ENCODE measurements around the gene IARS1.
A peak's percentile ranks its signal among the peaks of the same experiment; 100 is the strongest.

IARS1 gene

DNA sequence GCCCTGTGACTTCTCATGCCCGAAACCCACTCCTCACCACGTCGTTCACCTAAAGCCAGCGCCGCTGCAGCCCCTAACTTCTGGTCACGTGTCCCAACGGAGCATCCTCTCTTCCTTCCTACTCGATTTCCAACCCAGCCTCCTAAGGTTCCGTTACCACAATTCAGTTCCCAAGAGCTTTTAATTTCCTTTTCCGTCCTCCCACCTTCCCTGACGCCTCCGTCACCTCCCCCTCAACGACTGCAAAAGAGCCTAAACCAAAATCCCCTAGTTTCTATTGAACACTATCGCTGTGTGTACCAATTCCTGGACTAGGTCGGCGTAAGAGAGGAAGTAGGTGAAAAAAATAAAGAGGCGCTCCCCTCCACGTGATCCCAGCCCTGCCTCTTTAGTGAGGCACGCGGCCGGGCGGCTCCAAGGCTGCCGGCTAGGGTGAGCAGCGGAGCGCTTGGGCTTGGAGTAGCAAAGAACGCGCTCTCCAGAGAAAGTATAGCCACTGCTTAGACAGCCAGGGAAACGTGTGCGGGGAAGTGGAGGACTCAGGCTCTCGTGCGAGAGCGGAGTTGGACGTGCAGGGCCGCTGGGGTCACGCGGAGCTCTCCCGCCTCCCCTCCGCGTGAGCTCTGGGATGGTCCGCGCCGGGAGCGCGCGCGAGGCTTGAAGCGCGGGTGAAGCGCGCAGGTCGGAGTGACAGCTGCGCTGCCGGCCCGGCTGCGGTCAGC lies 31.9 kb upstream of the IARS1 start, which contains the start of the genes CENPP and NOL8:
TSS of gene CENPP (plus strand) at position 685 of the 722 bp plus-strand sequence.
TSS of gene NOL8 (minus strand) at position 82 of the 722 bp plus-strand sequence. CDS start 1,189 bp downstream, outside the sequence.
- peaks cover 26% of the 10 kb centered on the region for H3K79me1 ChIP-seq (replicated peaks; ENCODE audit: low read length, poor library complexity, severe bottlenecking)
- H2AK5ac ChIP-seq (ENCODE audit: low read length, severe bottlenecking), result no peak within 1 kb of the TSS
- H2BK120ac ChIP-seq (ENCODE audit: low read depth, low read length), result peak within 1 kb of the TSS; percentile 99
- peak within 1 kb of the TSS; percentile 72 for H2AFZ ChIP-seq (ENCODE audit: low read depth, low read length)
- peak within 1 kb of the TSS; percentile 88 to 94 for H3K4me3 ChIP-seq (ENCODE audit: insufficient read depth in 1 of 2, low read depth in 1 of 2, low read length in 2 of 2)
- H3K27ac ChIP-seq (ENCODE audit: low read length, poor library complexity, severe bottlenecking), result peak within 1 kb of the TSS; percentile 97
- peak within 1 kb of the TSS in 1 of 2 experiments; percentile 50 for H3K23ac ChIP-seq (ENCODE audit: low read length in 2 of 2)
- peak; percentile 95 for DNase-seq
- H3K14ac ChIP-seq (ENCODE audit: low read length in 2 of 2), result peak within 1 kb of the TSS in 1 of 2 experiments; percentile 95
- H4K91ac ChIP-seq (ENCODE audit: low read length), result peak within 1 kb of the TSS; percentile 99
- H3K9me3 ChIP-seq (ENCODE audit: control insufficient read depth, low read length), result no peaks in the 10 kb centered on the region
- peak within 1 kb of the TSS; percentile 91 for H3K4me2 ChIP-seq (ENCODE audit: low read length, poor library complexity, severe bottlenecking)
- peak within 1 kb of the TSS; percentile 98 for H4K8ac ChIP-seq (ENCODE audit: low read length)
- WGBS, result 0% methylated on average over 55 of the region's 55 CpGs
- no peaks in the 10 kb centered on the region for H3K27me3 ChIP-seq (ENCODE audit: control insufficient read depth in 1 of 2, insufficient read depth in 1 of 2, low read length in 2 of 2)
- peak within 1 kb of the TSS; percentile 99 for H2BK5ac ChIP-seq (ENCODE audit: low read depth, low read length, poor library complexity, severe bottlenecking)
- H3K4ac ChIP-seq (ENCODE audit: low read depth in 1 of 2, low read length in 2 of 2), result peak within 1 kb of the TSS; percentile 81 to 99
- peak within 1 kb of the TSS; percentile 85 to 96 for H2BK12ac ChIP-seq (ENCODE audit: low read length in 2 of 2)
- peak within 1 kb of the TSS; percentile 99 for H3K9ac ChIP-seq (ENCODE audit: low read length)
- H3K4me1 ChIP-seq (ENCODE audit: control insufficient read depth, insufficient read depth, low read depth, low read length), result peaks cover 2% of the 10 kb centered on the region
- peaks cover 3 to 27% of the 10 kb centered on the region in 2 experiments for H3K36me3 ChIP-seq (ENCODE audit: control insufficient read depth in 1 of 2, insufficient read depth in 2 of 2, low read depth in 1 of 2, low read length in 2 of 2)
- H3K18ac ChIP-seq (ENCODE audit: low read depth in 1 of 2, low read length in 2 of 2), result peak within 1 kb of the TSS; percentile 99
- peak within 1 kb of the TSS; percentile 54 for H2BK15ac ChIP-seq (ENCODE audit: low read depth, poor library complexity, severe bottlenecking)

DNA sequence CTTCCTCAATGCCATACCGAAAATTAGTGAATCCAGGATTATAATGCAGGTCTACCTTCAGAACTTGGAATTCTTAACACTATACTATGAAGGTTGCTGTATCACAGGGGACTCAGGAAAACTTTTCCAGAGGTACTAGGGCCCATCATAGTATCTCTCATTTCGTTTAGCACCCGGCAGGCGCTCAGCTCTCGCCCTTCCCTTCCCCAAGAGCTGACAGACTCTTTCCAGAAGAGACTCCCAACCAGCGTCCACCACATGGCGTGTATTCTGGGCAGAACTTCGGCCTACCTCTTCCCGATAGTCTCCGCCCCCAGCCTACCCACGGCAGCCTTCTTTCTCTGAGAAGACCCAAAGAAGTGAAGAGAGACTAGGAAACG lies 31.4 kb upstream of the IARS1 start:
- H3K9ac ChIP-seq (ENCODE audit: low read length), result peak overlapping the region; percentile 99
- no peak overlapping the region for H3K14ac ChIP-seq (ENCODE audit: low read length in 2 of 2)
- no peak overlapping the region for H2AK5ac ChIP-seq (ENCODE audit: low read length, severe bottlenecking)
- peaks cover 6 to 32% of the 10 kb centered on the region in 2 experiments for H3K36me3 ChIP-seq (ENCODE audit: control insufficient read depth in 1 of 2, insufficient read depth in 2 of 2, low read depth in 1 of 2, low read length in 2 of 2)
- DNase-seq, result no peak
- no peak overlapping the region for H3K23ac ChIP-seq (ENCODE audit: low read length in 2 of 2)
- H2BK15ac ChIP-seq (ENCODE audit: low read depth, poor library complexity, severe bottlenecking), result peak overlapping the region; percentile 26
- no peaks in the 10 kb centered on the region for H3K9me3 ChIP-seq (ENCODE audit: control insufficient read depth, low read length)
- H3K4me3 ChIP-seq (ENCODE audit: insufficient read depth in 1 of 2, low read depth in 1 of 2, low read length in 2 of 2), result peak overlapping the region; percentile 88 to 94
- H3K4me2 ChIP-seq (ENCODE audit: low read length, poor library complexity, severe bottlenecking), result peak overlapping the region; percentile 91
- peak overlapping the region; percentile 35 for H4K8ac ChIP-seq (ENCODE audit: low read length)
- H2BK120ac ChIP-seq (ENCODE audit: low read depth, low read length), result no peak overlapping the region
- H3K4me1 ChIP-seq (ENCODE audit: control insufficient read depth, insufficient read depth, low read depth, low read length), result peaks cover 2% of the 10 kb centered on the region
- H3K27ac ChIP-seq (ENCODE audit: low read length, poor library complexity, severe bottlenecking), result peak overlapping the region; percentile 97
- no peak overlapping the region for H2AFZ ChIP-seq (ENCODE audit: low read depth, low read length)
- peak overlapping the region in 1 of 2 experiments; percentile 47 for H3K4ac ChIP-seq (ENCODE audit: low read depth in 1 of 2, low read length in 2 of 2)
- peaks cover 29% of the 10 kb centered on the region for H3K79me1 ChIP-seq (replicated peaks; ENCODE audit: low read length, poor library complexity, severe bottlenecking)
- WGBS, result under 1% methylated on average over 12 of the region's 12 CpGs
- H3K18ac ChIP-seq (ENCODE audit: low read depth in 1 of 2, low read length in 2 of 2), result no peak overlapping the region
- H2BK5ac ChIP-seq (ENCODE audit: low read depth, low read length, poor library complexity, severe bottlenecking), result peak overlapping the region; percentile 5
- no peak overlapping the region for H4K91ac ChIP-seq (ENCODE audit: low read length)
- H3K27me3 ChIP-seq (ENCODE audit: control insufficient read depth in 1 of 2, insufficient read depth in 1 of 2, low read length in 2 of 2), result no peaks in the 10 kb centered on the region
- H2BK12ac ChIP-seq (ENCODE audit: low read length in 2 of 2), result no peak overlapping the region

DNA sequence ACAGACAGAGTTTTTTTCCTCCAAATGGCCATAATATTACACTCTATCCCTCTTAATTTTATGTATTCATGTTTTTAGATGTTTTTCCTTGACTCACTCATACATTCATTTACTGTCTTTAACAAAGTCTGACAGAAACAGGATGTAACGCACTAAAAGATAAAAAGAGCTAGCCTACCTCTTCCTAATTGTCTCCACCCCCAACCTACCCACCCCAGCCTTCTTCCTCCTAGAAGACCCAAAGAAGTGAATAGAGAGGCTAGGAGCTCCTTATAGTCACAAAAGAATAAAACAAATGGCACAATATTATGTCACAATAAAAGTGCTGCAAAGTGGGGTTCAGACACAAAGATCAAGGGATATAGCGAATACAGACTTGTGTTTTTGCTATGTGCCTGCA lies 30.9 kb upstream of the IARS1 start:
- H3K27ac ChIP-seq (ENCODE audit: low read length, poor library complexity, severe bottlenecking), result no peak overlapping the region
- H3K9me3 ChIP-seq (ENCODE audit: control insufficient read depth, low read length), result no peaks in the 10 kb centered on the region
- no peak overlapping the region for H2AK5ac ChIP-seq (ENCODE audit: low read length, severe bottlenecking)
- peak overlapping the region; percentile 91 for H3K4me2 ChIP-seq (ENCODE audit: low read length, poor library complexity, severe bottlenecking)
- no peak overlapping the region for H2BK120ac ChIP-seq (ENCODE audit: low read depth, low read length)
- H2AFZ ChIP-seq (ENCODE audit: low read depth, low read length), result no peak overlapping the region
- peaks cover 2% of the 10 kb centered on the region for H3K4me1 ChIP-seq (ENCODE audit: control insufficient read depth, insufficient read depth, low read depth, low read length)
- H3K18ac ChIP-seq (ENCODE audit: low read depth in 1 of 2, low read length in 2 of 2), result no peak overlapping the region
- peaks cover 30% of the 10 kb centered on the region for H3K79me1 ChIP-seq (replicated peaks; ENCODE audit: low read length, poor library complexity, severe bottlenecking)
- H4K91ac ChIP-seq (ENCODE audit: low read length), result no peak overlapping the region
- 58% methylated on average over 2 of the region's 2 CpGs for WGBS
- H3K4me3 ChIP-seq (ENCODE audit: insufficient read depth in 1 of 2, low read depth in 1 of 2, low read length in 2 of 2), result peak overlapping the region; percentile 88 to 94
- no peak for DNase-seq
- H2BK15ac ChIP-seq (ENCODE audit: low read depth, poor library complexity, severe bottlenecking), result no peak overlapping the region
- no peak overlapping the region for H2BK5ac ChIP-seq (ENCODE audit: low read depth, low read length, poor library complexity, severe bottlenecking)
- no peak overlapping the region for H3K4ac ChIP-seq (ENCODE audit: low read depth in 1 of 2, low read length in 2 of 2)
- H3K23ac ChIP-seq (ENCODE audit: low read length in 2 of 2), result no peak overlapping the region
- H3K36me3 ChIP-seq (ENCODE audit: control insufficient read depth in 1 of 2, insufficient read depth in 2 of 2, low read depth in 1 of 2, low read length in 2 of 2), result peaks cover 10 to 36% of the 10 kb centered on the region in 2 experiments
- H3K9ac ChIP-seq (ENCODE audit: low read length), result peak overlapping the region; percentile 99
- H4K8ac ChIP-seq (ENCODE audit: low read length), result no peak overlapping the region
- no peaks in the 10 kb centered on the region for H3K27me3 ChIP-seq (ENCODE audit: control insufficient read depth in 1 of 2, insufficient read depth in 1 of 2, low read length in 2 of 2)
- no peak overlapping the region for H3K14ac ChIP-seq (ENCODE audit: low read length in 2 of 2)
- no peak overlapping the region for H2BK12ac ChIP-seq (ENCODE audit: low read length in 2 of 2)

DNA sequence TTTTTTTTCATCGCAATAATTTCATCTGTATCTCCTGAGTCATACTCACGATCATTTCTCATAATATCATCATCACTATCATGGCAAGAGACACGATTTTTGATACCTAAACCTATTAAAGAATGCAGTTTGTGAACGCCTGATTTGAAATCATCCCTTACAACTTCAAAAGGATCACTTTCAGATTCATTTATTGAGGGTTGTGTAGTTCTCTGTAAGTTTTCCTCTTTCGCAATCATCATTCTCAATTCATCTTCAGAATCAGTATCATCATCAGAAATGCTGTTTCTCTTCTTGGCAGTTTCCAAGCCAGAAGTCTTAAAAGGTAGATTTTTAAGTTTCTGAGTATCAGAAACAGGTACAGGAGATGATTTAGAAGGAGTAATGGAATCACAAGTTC lies 22.0 kb upstream of the IARS1 start:
- Histone ChIP-seq H3K4me3 (ENCODE audit: insufficient read depth in 1 of 2, low read depth in 1 of 2, low read length in 2 of 2) (no peak overlapping the region), H3K4ac (ENCODE audit: low read depth in 1 of 2, low read length in 2 of 2) (no peak overlapping the region), H3K4me1 (ENCODE audit: control insufficient read depth, insufficient read depth, low read depth, low read length) (no peaks in the 10 kb centered on the region), H2AFZ (ENCODE audit: low read depth, low read length) (no peak overlapping the region), H3K79me1 (replicated peaks; ENCODE audit: low read length, poor library complexity, severe bottlenecking) (peaks cover 17% of the 10 kb centered on the region), H3K23ac (ENCODE audit: low read length in 2 of 2) (no peak overlapping the region), H3K27ac (ENCODE audit: low read length, poor library complexity, severe bottlenecking) (no peak overlapping the region), H3K4me2 (ENCODE audit: low read length, poor library complexity, severe bottlenecking) (no peak overlapping the region), H2BK12ac (ENCODE audit: low read length in 2 of 2) (no peak overlapping the region), H3K36me3 (ENCODE audit: control insufficient read depth in 1 of 2, insufficient read depth in 2 of 2, low read depth in 1 of 2, low read length in 2 of 2) (peaks cover 19 to 92% of the 10 kb centered on the region in 2 experiments), H3K18ac (ENCODE audit: low read depth in 1 of 2, low read length in 2 of 2) (no peak overlapping the region), H3K9ac (ENCODE audit: low read length) (no peak overlapping the region), H4K8ac (ENCODE audit: low read length) (no peak overlapping the region), H2BK5ac (ENCODE audit: low read depth, low read length, poor library complexity, severe bottlenecking) (no peak overlapping the region), H4K91ac (ENCODE audit: low read length) (no peak overlapping the region), H2BK120ac (ENCODE audit: low read depth, low read length) (no peak overlapping the region), H3K14ac (ENCODE audit: low read length in 2 of 2) (no peak overlapping the region), H2BK15ac (ENCODE audit: low read depth, poor library complexity, severe bottlenecking) (no peak overlapping the region), H2AK5ac (ENCODE audit: low read length, severe bottlenecking) (no peak overlapping the region), H3K27me3 (ENCODE audit: control insufficient read depth in 1 of 2, insufficient read depth in 1 of 2, low read length in 2 of 2) (no peaks in the 10 kb centered on the region), H3K9me3 (ENCODE audit: control insufficient read depth, low read length) (no peaks in the 10 kb centered on the region)
- no peak for DNase-seq
- 93% methylated on average over 3 of the region's 5 CpGs for WGBS
